NT2/D1 (cell line): Measurements from ENCODE around the gene TNPO3.
"Not testable (repeated sequence)": the region's sequence is repeated elsewhere in the genome, so short reads cannot be mapped to it uniquely, and the experiment has no call there.

Experiments used
- SUZ12 ChIP-seq: IDR thresholded peaks from 2 replicates; pipeline ENCODE4 v1.6.1; 2011; ENCODE audit not compliant: insufficient read length, insufficient read depth; ENCODE audit errors: extremely low read depth
- YY1 ChIP-seq: IDR thresholded peaks from 2 replicates; pipeline ENCODE4 v1.6.1; 2011; ENCODE audit not compliant: insufficient read length, insufficient read depth

DNA sequence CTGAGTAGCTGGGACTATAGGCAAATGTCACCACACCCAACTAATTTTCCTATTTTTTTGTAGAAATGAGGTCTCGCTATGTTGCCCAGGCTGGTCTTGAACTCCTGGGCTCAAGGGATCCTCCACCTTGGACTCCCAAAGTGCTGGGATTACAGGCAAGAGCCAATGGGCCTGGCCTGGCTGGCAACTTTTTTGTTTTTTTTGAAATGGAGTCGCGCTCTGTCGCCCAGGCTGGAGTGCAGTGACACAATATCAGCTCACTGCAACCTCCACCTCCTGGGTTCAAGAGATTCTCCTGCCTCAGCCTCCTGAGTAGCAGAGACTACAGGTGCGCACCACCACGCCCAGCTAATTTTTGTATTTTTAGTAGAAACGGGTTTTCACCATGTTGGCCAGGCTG, 3.5 kb downstream of the TNPO3 start:
- TF ChIP-seq YY1, SUZ12: not testable (repeated sequence)
